Right forelimb (tissue), 1 donor: ENCODE measurements around the gene MYRFL.
"Not testable (repeated sequence)": the region's sequence is repeated elsewhere in the genome, so short reads cannot be mapped to it uniquely, and the experiment has no call there.

Experiments
- DNase-seq: peaks from one replicate; pipeline ENCODE4 v3.0.0-alpha.2; 2018

MYRFL gene

DNA sequence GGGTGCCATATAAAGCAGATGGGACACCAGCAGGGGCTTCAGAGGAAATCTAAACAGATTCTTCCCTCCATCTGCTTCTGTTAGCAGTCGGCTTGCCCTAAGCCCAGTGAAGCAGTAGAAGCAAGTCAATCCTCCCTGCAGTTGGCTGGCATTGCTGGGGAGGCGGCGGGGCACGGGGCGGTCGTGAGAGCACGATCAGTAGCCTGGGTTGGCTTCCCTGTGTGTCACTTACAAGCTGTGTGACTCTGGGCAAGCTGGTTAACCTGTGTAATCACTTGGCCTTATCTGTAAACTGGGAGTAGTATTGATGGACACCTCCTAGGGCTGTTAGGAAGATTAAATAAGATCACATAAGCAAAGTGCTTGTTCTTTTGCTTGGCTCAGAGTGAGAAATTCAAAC lies 19.4 kb downstream of the MYRFL start:
- DNase-seq: no peak

DNA sequence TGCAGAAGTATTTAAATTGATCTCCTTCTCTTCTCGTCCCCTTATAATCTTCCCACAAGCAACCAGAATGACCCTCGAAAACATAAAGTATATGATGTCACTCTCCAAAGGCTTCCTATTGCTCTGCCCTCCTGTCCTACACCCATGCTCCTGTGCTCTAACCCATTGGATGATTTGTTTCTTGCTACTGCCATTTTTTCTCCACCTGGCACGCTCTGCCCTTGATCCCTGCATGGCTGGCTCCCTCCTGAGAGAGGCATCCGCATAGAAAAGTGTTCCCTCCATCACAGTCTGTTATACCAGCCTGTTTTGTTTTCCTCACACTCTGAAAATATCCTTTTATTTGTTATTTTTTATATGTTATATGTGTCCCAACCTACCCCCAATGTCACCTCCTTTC lies 19.8 kb downstream of the MYRFL start:
- DNase-seq: no peak

- DNase-seq: no peak
Measured at GRCh38 chr12:69846976-69847375, 21.9 kb downstream of the MYRFL start.

DNA sequence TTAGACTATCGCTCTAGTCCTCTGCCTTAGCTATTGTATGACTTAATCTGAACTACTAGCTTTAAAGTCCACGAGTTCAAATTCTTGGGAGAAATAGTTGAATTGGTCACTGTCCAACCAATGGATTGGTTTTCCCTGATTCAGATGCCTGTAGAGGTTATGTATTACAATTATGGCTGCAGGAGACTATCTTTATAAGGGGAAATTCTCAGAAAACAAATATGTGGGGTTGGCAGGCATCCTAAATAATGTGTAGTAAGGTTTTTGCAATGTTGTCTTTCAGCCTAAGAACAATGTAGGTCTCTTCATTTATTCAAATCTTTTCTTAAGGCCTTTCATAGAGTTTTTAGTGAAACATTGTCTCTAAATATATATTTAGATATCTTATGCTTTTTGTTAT lies 26.9 kb downstream of the MYRFL start:
- no peak for DNase-seq

GRCh38 chr12:69853176-69853961 lies 28.3 kb downstream of the MYRFL start:
- not testable (repeated sequence) for DNase-seq

- no peak for DNase-seq
Measured at GRCh38 chr12:69866698-69867097, 41.7 kb downstream of the MYRFL start.

- DNase-seq: no peak
Measured at GRCh38 chr12:69868695-69869094, 43.7 kb downstream of the MYRFL start.

GRCh38 chr12:69872804-69873203 lies 47.8 kb downstream of the MYRFL start:
- DNase-seq: no peak

GRCh38 chr12:69873429-69873828 lies 48.4 kb downstream of the MYRFL start:
- DNase-seq: no peak

- no peak for DNase-seq
Measured at GRCh38 chr12:69874606-69875005, 49.6 kb downstream of the MYRFL start.

DNA sequence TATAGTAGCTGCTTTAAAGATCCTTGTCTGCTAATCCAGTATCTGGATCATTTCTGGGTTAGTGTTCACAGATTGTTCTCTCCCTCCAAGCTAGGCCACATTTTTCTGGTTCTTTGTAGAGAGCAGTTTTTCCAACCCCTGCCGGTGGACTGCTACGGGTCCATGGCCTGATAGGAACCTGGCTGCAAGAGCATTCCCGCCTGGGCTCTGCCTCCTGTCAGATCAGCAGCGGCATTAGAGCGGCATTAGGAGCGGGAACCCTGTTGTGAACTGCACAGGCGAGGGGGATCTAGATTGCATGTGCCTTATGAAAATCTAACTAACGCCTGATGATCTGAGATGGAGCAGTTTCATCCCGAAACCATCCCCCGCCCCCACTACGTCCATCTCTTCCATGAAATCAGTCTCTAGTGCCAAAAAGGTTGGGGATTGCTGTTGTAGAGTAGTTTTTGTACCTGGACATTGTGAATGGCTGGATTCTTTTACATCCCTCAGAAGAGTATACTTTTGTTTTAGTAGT lies 50.4 kb downstream of the MYRFL start:
- no peak for DNase-seq

DNA sequence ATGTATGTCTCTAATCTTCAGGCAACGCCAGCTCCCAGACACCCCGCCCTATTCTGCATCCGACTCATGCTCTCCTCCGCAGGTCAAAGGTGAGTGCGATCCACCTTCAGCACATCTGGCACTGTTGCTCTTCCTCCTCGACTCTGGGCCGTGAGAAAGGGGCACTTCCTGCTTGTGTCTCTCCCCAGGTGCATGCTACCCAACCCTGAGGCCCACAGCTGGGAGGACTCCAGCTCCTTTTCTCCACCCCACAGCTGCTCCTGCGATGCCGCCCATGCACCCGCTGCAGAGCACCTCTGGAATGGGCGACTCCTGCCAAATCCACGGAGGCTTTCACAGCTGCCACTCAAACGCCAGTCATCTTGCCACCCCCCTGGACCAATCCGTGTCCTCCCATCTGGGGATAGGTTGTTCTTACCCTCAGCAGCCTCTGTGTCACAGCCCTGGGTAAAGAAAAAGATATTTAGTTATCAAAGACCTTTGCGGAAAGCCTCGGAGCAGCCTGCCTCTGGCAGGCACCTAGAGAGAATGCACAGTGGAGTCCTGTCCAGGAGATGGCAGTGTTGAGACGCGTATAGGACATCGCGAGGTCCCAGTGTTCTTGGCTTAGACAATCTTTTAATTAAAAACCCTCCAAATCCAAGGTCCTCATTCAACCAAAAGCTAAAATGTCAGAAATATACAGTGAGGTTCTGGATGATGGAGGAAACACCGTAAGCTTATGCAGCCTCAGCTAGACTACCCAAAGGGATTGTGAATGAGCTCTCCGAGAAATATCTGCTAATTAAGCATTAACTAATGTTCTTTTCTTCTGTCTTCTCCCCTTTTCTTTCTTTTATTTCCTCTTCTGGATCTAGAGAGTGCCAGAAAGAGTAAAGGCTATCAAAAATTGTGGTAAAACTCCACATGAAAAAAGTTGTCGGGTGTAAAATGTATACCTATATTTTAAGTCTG lies 54.3 kb downstream of the MYRFL start:
- peak; percentile 79 for DNase-seq

GRCh38 chr12:69880571-69880970 lies 55.5 kb downstream of the MYRFL start:
- no peak for DNase-seq

DNA sequence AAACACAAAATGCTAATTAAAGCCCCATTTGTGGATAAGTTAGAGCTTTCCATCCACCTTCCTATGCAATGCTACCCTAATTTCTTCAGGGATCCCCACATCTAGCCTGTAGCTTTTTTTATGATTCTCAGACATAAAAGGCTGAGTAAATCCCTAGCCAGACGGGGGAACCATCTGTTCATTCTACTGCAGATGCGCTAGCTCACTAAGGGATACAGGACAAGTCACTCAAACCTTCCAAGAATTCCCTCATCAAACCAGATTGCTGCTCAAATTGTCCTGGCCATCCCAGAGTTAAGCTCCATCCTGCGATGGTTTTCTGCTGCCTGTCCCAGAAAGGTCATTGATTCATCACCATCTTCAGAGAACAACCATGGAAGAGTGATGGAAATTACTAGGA lies 56.7 kb downstream of the MYRFL start:
- no peak for DNase-seq

GRCh38 chr12:69884386-69884785 lies 59.4 kb downstream of the MYRFL start:
- no peak for DNase-seq

- DNase-seq: no peak
Measured at GRCh38 chr12:69885658-69886057, 60.6 kb downstream of the MYRFL start.

DNA sequence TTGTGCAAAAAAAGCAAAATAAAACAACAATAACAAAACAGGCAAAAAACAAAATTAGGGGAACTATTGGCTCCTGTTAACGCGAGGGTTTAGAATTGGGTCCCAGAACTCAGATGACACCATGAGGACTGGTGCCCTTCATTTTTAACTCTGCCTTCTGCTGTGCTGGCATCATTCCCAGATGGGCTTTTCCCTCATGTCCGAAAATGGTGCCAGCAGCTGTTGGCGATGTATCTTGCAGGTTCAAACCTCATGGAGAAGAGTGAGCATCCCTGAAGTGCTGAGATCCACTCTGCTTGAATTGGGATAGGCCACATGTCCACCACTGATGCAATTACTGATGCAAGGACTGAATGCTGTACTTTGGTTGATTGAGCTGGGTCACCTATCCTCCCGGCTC lies 61.1 kb downstream of the MYRFL start:
- no peak for DNase-seq

- DNase-seq: no peak
Measured at GRCh38 chr12:69886715-69887114, 61.7 kb downstream of the MYRFL start.

- DNase-seq: no peak
Measured at GRCh38 chr12:69888901-69889300, 63.9 kb downstream of the MYRFL start.

GRCh38 chr12:69894800-69895383 lies 69.9 kb downstream of the MYRFL start:
- no peak for DNase-seq

- no peak for DNase-seq
Measured at GRCh38 chr12:69896653-69897381, 71.8 kb downstream of the MYRFL start.

- peak; percentile 71 for DNase-seq
Measured at GRCh38 chr12:69897744-69898143, 72.7 kb downstream of the MYRFL start.

DNA sequence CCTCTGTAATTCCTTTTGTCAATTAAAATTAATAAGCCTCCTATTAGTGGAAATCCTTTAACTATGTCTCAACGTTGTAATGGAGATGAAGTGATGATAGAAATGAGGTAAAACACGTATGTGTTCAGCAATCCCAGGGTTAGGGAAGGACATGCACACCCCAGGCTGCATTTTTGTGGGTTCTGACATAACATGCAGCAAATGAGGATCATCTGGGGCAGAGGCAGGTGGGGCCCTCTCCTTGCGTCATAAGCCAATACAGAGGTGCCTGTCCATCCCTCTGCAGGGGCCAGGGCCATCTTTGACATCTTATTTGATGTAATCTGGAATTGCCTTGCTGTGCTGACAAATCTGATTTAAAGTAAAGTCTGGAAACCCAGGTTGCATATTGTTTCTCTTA lies 73.2 kb downstream of the MYRFL start:
- no peak for DNase-seq
